Activated naive CD4-positive, alpha-beta T cell treated with anti-CD3 and anti-CD28 coated beads, Interleukin-2, amount 10 ng/mL, durations not matched to agents 7 days and 5 days (primary cell): ENCODE measurements around the gene CXCL8.
A peak's percentile ranks its signal among the peaks of the same experiment; 100 is the strongest.

Experiments
- CTCF ChIA-PET: fragments of 350-600 bp; sonication (Branson Sonifier 250); formaldehyde crosslinking; loops from one replicate; lab custom pipeline; 2021; ENCODE audit warnings: antibody characterized with exemption; lab: Charles Lee
- DNase-seq: peaks from one replicate; pipeline ENCODE4 v3.0.0-alpha.2; 2020
- H3K27ac Mint-ChIP-seq: one replicate; pipeline ENCODE4 v1.8.0; 2021; ENCODE audit warnings: mild to moderate bottlenecking, moderate library complexity, mixed read lengths
- H3K27me3 Mint-ChIP-seq: one replicate; pipeline ENCODE4 v1.8.0; 2021; ENCODE audit warnings: mild to moderate bottlenecking, mixed read lengths
- H3K36me3 Mint-ChIP-seq: one replicate; pipeline ENCODE4 v1.8.0; 2021; ENCODE audit warnings: mixed read lengths
- H3K4me1 Mint-ChIP-seq: one replicate; pipeline ENCODE4 v1.8.0; 2021; ENCODE audit warnings: mixed read lengths
- H3K4me3 Mint-ChIP-seq: one replicate; pipeline ENCODE4 v1.8.0; 2021; ENCODE audit warnings: mild to moderate bottlenecking, moderate library complexity, mixed read lengths
- H3K9me3 Mint-ChIP-seq: one replicate; pipeline ENCODE4 v1.8.0; 2021; ENCODE audit warnings: mixed read lengths

Gene CXCL8

GRCh38 chr4:73727685-73728084, 12.7 kb upstream of the CXCL8 start:
- no peak overlapping the region for H3K4me3 Mint-ChIP-seq
- no peaks in the 10 kb centered on the region for H3K27me3 Mint-ChIP-seq
- no peaks in the 10 kb centered on the region for H3K4me1 Mint-ChIP-seq
- no peaks in the 10 kb centered on the region for H3K9me3 Mint-ChIP-seq
- no peaks in the 10 kb centered on the region for H3K36me3 Mint-ChIP-seq
- no peak for DNase-seq
- CTCF ChIA-PET, result interaction anchor here (0.8 to 1.5 kb wide), 2 partner anchors 13 to 407 kb away, joined by 3 to 5 read pairs; no protein-coding TSS in a partner anchor
- H3K27ac Mint-ChIP-seq, result no peak overlapping the region

- CTCF ChIA-PET, result interaction anchor here (0.8 to 1.5 kb wide), 2 partner anchors 13 to 406 kb away, joined by 3 to 5 read pairs; no protein-coding TSS in a partner anchor
- no peak for DNase-seq
- H3K4me3 Mint-ChIP-seq, result no peak overlapping the region
- no peaks in the 10 kb centered on the region for H3K4me1 Mint-ChIP-seq
- H3K27me3 Mint-ChIP-seq, result no peaks in the 10 kb centered on the region
- H3K36me3 Mint-ChIP-seq, result no peaks in the 10 kb centered on the region
- no peaks in the 10 kb centered on the region for H3K9me3 Mint-ChIP-seq
- no peak overlapping the region for H3K27ac Mint-ChIP-seq
These were observed 12.2 kb upstream of the CXCL8 start for GRCh38 chr4:73728091-73728741.

- H3K9me3 Mint-ChIP-seq, result no peaks in the 10 kb centered on the region
- no peak overlapping the region for H3K4me3 Mint-ChIP-seq
- no peak overlapping the region for H3K27ac Mint-ChIP-seq
- H3K27me3 Mint-ChIP-seq, result no peaks in the 10 kb centered on the region
- CTCF ChIA-PET, result interaction anchor here (1.1 to 3.3 kb wide), 5 partner anchors 10 to 404 kb away, joined by 3 to 16 read pairs (median 3); no protein-coding TSS in a partner anchor
- no peaks in the 10 kb centered on the region for H3K36me3 Mint-ChIP-seq
- no peaks in the 10 kb centered on the region for H3K4me1 Mint-ChIP-seq
- peak; percentile 23 for DNase-seq
These were observed 10.7 kb upstream of the CXCL8 start for GRCh38 chr4:73729534-73730165.

- Mint-ChIP-seq H3K27ac (no peak overlapping the region), H3K27me3 (no peaks in the 10 kb centered on the region), H3K4me1 (no peaks in the 10 kb centered on the region), H3K4me3 (no peak overlapping the region), H3K9me3 (no peaks in the 10 kb centered on the region), H3K36me3 (no peaks in the 10 kb centered on the region)
- CTCF ChIA-PET, result interaction anchor here (1.1 to 3.3 kb wide), 5 partner anchors 10 to 404 kb away, joined by 3 to 16 read pairs (median 3); no protein-coding TSS in a partner anchor
- DNase-seq, result no peak
These were observed 10.1 kb upstream of the CXCL8 start for GRCh38 chr4:73730292-73730691.

GRCh38 chr4:73730867-73731266, 9.5 kb upstream of the CXCL8 start:
- Mint-ChIP-seq H3K27me3 (no peaks in the 10 kb centered on the region), H3K9me3 (no peaks in the 10 kb centered on the region), H3K4me1 (no peaks in the 10 kb centered on the region), H3K27ac (no peak overlapping the region), H3K36me3 (no peaks in the 10 kb centered on the region), H3K4me3 (no peak overlapping the region)
- no peak for DNase-seq
- CTCF ChIA-PET, result interaction anchor here (1.4 to 3.3 kb wide), 2 partner anchors 78 to 403 kb away, joined by 3 to 16 read pairs; no protein-coding TSS in a partner anchor

GRCh38 chr4:73731968-73732610, 8.3 kb upstream of the CXCL8 start:
- Mint-ChIP-seq H3K4me1 (no peaks in the 10 kb centered on the region), H3K27ac (no peak overlapping the region), H3K27me3 (no peaks in the 10 kb centered on the region), H3K36me3 (no peaks in the 10 kb centered on the region), H3K4me3 (no peak overlapping the region), H3K9me3 (no peaks in the 10 kb centered on the region)
- CTCF ChIA-PET, result interaction anchor here (3.3 kb wide), 1 partner anchor 402 kb away, joined by 16 read pairs; no protein-coding TSS in a partner anchor
- DNase-seq, result no peak

- Mint-ChIP-seq H3K4me1 (no peaks in the 10 kb centered on the region), H3K27me3 (no peaks in the 10 kb centered on the region), H3K4me3 (no peak overlapping the region), H3K9me3 (no peaks in the 10 kb centered on the region), H3K36me3 (no peaks in the 10 kb centered on the region), H3K27ac (no peak overlapping the region)
- CTCF ChIA-PET, result no interaction called here
- DNase-seq, result no peak
These were observed 7.5 kb upstream of the CXCL8 start for GRCh38 chr4:73732759-73733431.

GRCh38 chr4:73734530-73735001, 5.8 kb upstream of the CXCL8 start:
- CTCF ChIA-PET, result no interaction called here
- no peaks in the 10 kb centered on the region for H3K36me3 Mint-ChIP-seq
- DNase-seq, result no peak
- no peaks in the 10 kb centered on the region for H3K4me1 Mint-ChIP-seq
- no peak overlapping the region for H3K4me3 Mint-ChIP-seq
- H3K27ac Mint-ChIP-seq, result no peak overlapping the region
- H3K9me3 Mint-ChIP-seq, result no peaks in the 10 kb centered on the region
- H3K27me3 Mint-ChIP-seq, result no peaks in the 10 kb centered on the region

- H3K27me3 Mint-ChIP-seq, result no peaks in the 10 kb centered on the region
- H3K27ac Mint-ChIP-seq, result no peak overlapping the region
- no peak overlapping the region for H3K4me3 Mint-ChIP-seq
- no peak for DNase-seq
- no peaks in the 10 kb centered on the region for H3K36me3 Mint-ChIP-seq
- H3K9me3 Mint-ChIP-seq, result no peaks in the 10 kb centered on the region
- no peaks in the 10 kb centered on the region for H3K4me1 Mint-ChIP-seq
- CTCF ChIA-PET, result no interaction called here
These were observed 5.1 kb upstream of the CXCL8 start for GRCh38 chr4:73735231-73735630.

GRCh38 chr4:73741031-73741749, 821 bp downstream of the CXCL8 start:
- CTCF ChIA-PET, result no interaction called here
- Mint-ChIP-seq H3K27me3 (no peaks in the 10 kb centered on the region), H3K4me1 (no peaks in the 10 kb centered on the region), H3K9me3 (no peaks in the 10 kb centered on the region), H3K4me3 (no peak overlapping the region), H3K27ac (no peak overlapping the region), H3K36me3 (no peaks in the 10 kb centered on the region)
- DNase-seq, result no peak

- Mint-ChIP-seq H3K27ac (no peak overlapping the region), H3K9me3 (no peaks in the 10 kb centered on the region), H3K4me1 (no peaks in the 10 kb centered on the region), H3K4me3 (no peak overlapping the region), H3K27me3 (no peaks in the 10 kb centered on the region), H3K36me3 (no peaks in the 10 kb centered on the region)
- DNase-seq, result no peak
- CTCF ChIA-PET, result interaction anchor here (0.7 kb wide), 1 partner anchor 18 kb away, joined by 3 read pairs; no protein-coding TSS in a partner anchor
These were observed 1.6 kb downstream of the CXCL8 start for GRCh38 chr4:73741750-73742489.

- H3K27ac Mint-ChIP-seq, result no peak overlapping the region
- no peak overlapping the region for H3K4me3 Mint-ChIP-seq
- no peaks in the 10 kb centered on the region for H3K9me3 Mint-ChIP-seq
- no peaks in the 10 kb centered on the region for H3K36me3 Mint-ChIP-seq
- no peaks in the 10 kb centered on the region for H3K27me3 Mint-ChIP-seq
- CTCF ChIA-PET, result no interaction called here
- H3K4me1 Mint-ChIP-seq, result no peaks in the 10 kb centered on the region
- DNase-seq, result no peak
These were observed 2.3 kb downstream of the CXCL8 start for GRCh38 chr4:73742490-73743160.
